GM06990 (cell line): Measurements from ENCODE around the gene PHACTR1.

ENCODE experiments used
- DNase-seq: peaks from one replicate; pipeline ENCODE4 v3.0.0-alpha.2; 2011; ENCODE audit not compliant: insufficient read length; ENCODE audit errors: extremely low read depth
- H3K27me3 ChIP-seq: replicated peaks from 2 replicates; pipeline ENCODE4 v1.6.0; 2011; ENCODE audit warnings: low read length; ENCODE audit not compliant: control insufficient read depth, insufficient read depth
- H3K36me3 ChIP-seq: 2 replicates; pipeline ENCODE4 v1.5.1; 2011; ENCODE audit warnings: low read length; ENCODE audit not compliant: control insufficient read depth, insufficient read depth
- H3K4me3 ChIP-seq: replicated peaks from 2 replicates; pipeline ENCODE4 v1.5.1; 2011; ENCODE audit warnings: low read depth, mild to moderate bottlenecking, control low read depth, low read length
- TF ChIP-seq, protein P1 (sequence below): IDR thresholded peaks from 2 replicates; pipeline ENCODE4 v1.5.1; 2011; ENCODE audit warnings: low read length, control low read depth, mild to moderate bottlenecking, inconsistent platforms; ENCODE audit not compliant: insufficient read depth, poor library complexity, severe bottlenecking

PHACTR1 gene

DNA sequence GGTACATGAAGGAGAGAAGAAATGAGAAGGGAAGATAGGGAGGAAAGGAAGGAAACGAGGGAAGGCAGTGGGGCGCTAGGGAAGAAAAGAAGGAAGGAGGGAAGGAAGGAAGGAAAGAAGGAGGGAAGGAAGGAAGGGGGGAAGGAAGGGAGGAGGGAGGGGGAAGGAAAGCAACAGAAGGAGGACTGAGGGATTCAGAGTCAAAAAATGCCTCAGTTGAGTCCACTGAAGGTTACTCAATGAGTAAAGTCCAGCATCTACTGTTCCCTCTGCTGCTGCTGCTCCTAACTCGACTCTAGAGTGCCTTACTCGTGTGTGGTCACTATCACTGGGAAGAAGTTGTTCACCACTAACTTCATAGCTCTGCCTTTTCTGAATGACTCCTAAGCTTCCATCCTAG is 33.8 kb downstream of the PHACTR1 start:
- TF ChIP-seq, protein P1, sequence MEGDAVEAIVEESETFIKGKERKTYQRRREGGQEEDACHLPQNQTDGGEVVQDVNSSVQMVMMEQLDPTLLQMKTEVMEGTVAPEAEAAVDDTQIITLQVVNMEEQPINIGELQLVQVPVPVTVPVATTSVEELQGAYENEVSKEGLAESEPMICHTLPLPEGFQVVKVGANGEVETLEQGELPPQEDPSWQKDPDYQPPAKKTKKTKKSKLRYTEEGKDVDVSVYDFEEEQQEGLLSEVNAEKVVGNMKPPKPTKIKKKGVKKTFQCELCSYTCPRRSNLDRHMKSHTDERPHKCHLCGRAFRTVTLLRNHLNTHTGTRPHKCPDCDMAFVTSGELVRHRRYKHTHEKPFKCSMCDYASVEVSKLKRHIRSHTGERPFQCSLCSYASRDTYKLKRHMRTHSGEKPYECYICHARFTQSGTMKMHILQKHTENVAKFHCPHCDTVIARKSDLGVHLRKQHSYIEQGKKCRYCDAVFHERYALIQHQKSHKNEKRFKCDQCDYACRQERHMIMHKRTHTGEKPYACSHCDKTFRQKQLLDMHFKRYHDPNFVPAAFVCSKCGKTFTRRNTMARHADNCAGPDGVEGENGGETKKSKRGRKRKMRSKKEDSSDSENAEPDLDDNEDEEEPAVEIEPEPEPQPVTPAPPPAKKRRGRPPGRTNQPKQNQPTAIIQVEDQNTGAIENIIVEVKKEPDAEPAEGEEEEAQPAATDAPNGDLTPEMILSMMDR, result no peak
- Histone ChIP-seq H3K4me3 (no peak overlapping the region), H3K36me3 (no peaks in the 10 kb centered on the region), H3K27me3 (peaks cover 1% of the 10 kb centered on the region; the same call in 1 of the 2 replicates)
- no peak for DNase-seq

DNA sequence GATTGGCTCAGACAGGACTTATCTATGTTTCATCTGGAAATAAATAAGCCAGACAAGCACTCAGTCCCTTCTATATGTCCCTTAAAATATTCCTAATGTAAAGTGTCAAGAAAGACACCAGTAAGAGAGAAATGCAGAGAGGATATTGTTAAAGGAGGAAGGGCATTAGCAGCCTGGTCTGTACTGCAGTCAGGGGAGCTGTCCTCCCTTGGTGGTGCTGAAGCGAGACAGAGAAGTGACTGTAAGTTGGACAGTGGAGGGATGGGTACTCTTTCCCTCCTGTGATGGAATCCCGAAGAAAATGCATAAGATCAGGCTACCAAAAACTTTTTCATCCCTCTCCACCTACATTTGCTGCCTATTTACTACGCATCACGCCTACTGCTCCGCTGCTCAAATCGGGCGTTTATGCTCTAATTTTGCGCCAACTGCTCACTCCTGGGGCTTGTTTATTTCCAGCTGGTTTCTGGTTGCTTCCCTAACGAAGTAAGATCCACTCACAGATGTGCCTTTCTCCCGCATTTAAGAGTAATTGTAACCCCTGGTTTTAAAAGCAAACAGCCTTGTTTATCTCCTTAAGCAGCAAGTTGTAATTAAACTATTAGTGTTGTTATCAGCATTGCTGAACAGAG is 35.2 kb downstream of the PHACTR1 start:
- no peak overlapping the region for H3K4me3 ChIP-seq
- peaks cover 1% of the 10 kb centered on the region; the same call in 1 of the 2 replicates for H3K27me3 ChIP-seq
- TF ChIP-seq, protein P1, result no peak
- DNase-seq, result no peak
- no peaks in the 10 kb centered on the region for H3K36me3 ChIP-seq

DNA sequence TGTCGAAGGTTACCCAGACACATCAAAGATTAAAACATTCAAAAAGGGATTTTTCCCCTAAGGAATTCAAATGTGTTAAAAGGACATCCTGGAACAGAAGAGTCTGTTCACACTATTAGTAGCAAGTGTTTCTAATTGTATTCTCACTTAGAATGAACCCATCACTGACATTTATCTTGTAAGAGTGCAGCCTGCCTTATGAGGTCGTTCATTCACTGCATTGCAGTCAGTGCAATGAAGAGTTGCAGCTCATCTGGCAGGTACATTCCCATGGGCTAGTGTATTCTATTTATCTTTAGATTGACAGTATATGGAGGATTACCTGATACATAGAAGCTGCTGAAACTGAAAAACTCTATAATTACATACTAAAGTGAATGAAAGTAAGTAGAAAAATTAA is 36.5 kb downstream of the PHACTR1 start:
- TF ChIP-seq, protein P1, result no peak
- Histone ChIP-seq H3K36me3 (no peaks in the 10 kb centered on the region), H3K4me3 (no peak overlapping the region), H3K27me3 (peaks cover 1% of the 10 kb centered on the region)
- no peak for DNase-seq

DNA sequence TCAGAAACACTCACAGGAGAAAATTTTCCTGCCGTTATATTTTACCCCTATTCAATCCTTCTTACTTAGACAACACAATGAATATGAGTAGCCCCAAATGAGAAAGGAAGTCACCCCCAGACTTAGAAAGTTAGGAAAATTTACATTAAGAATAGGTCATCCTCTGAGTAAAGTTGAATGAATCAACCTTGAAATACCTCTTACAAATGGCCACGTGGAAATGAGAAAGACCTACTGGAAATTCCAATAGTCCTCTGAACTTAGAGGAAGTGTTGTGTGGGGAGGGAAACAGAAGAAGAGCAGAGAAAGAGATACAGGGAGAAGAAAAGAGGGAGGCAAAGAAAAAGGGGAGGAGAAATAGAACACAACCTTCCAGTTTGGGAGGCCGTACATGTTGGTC is 43.7 kb downstream of the PHACTR1 start:
- DNase-seq, result no peak
- H3K36me3 ChIP-seq, result no peaks in the 10 kb centered on the region
- H3K27me3 ChIP-seq, result no peaks in the 10 kb centered on the region; the same call in none of the 2 replicates
- TF ChIP-seq, protein P1, result no peak
- H3K4me3 ChIP-seq, result no peak overlapping the region

DNA sequence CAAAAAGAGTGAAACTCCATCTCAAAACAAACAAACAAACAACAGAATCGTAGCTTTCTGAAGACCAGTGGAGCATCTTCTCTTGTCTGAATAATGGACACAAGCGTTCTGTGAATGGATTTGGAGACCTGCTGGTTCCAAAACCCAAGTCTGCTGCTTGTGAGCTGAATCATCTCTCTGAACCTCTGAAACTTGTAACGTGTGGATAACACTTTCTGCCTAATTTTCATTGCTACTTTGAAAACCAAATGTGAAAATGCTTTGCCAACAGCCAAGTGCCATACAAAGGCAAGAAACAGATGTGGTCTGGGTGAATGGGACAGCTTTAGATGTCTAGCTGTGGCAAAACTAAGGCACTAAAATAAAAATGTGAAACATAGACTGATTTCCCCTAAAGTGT is 44.3 kb downstream of the PHACTR1 start:
- no peak for DNase-seq
- no peaks in the 10 kb centered on the region for H3K36me3 ChIP-seq
- TF ChIP-seq, protein P1, result no peak
- no peaks in the 10 kb centered on the region; the same call in none of the 2 replicates for H3K27me3 ChIP-seq
- H3K4me3 ChIP-seq, result no peak overlapping the region
